SK-N-MC (cell line): ENCODE measurements around the gene LGR6.
"Not testable (repeated sequence)": the region's sequence is repeated elsewhere in the genome, so short reads cannot be mapped to it uniquely, and the experiment has no call there.

Source experiments
- DNase-seq: peaks from one replicate; pipeline ENCODE4 v3.0.0-alpha.2; 2011; ENCODE audit warnings: low read depth, low spot score
- H3K27ac ChIP-seq: fragments of 200-600 bp; sonication (generic); 2 replicates; pipeline ENCODE4 v1.5.1; 2016; ENCODE audit warnings: mixed run types
- H3K36me3 ChIP-seq: fragments of 200-600 bp; sonication (generic); 2 replicates; pipeline ENCODE4 v1.6.1; 2017; ENCODE audit warnings: antibody characterized with exemption, low read length, mixed read lengths; ENCODE audit not compliant: insufficient read depth
- H3K4me3 ChIP-seq: fragments of 200-600 bp; sonication (generic); 2 replicates; pipeline ENCODE4 v1.5.1; 2016
- H3K9ac ChIP-seq: fragments of 200-600 bp; sonication (generic); 2 replicates; pipeline ENCODE4 v1.8.0; 2017; ENCODE audit warnings: mixed run types, mixed read lengths; ENCODE audit not compliant: insufficient read length
- H3K9me3 ChIP-seq: fragments of 200-600 bp; sonication (generic); 2 replicates; pipeline ENCODE4 v1.6.1; 2017; ENCODE audit warnings: low read depth, mild to moderate bottlenecking, antibody characterized with exemption, low read length, moderate library complexity, mixed read lengths
- EZH2 ChIP-seq: fragments of 200-600 bp; sonication (generic); IDR thresholded peaks from one replicate; pipeline ENCODE4 v1.6.1; 2017; ENCODE audit warnings: antibody characterized with exemption
- FOXP2 ChIP-seq: optimal IDR thresholded peaks from 2 replicates; pipeline ENCODE3; 2011; ENCODE audit warnings: mild to moderate bottlenecking, moderate library complexity; ENCODE audit not compliant: insufficient read depth; ENCODE audit errors: extremely low read length, control extremely low read depth
- POLR2AphosphoS5 ChIP-seq: IDR thresholded peaks from 2 replicates; pipeline ENCODE4 v1.6.1; 2012; ENCODE audit warnings: mild to moderate bottlenecking, low read depth, low read length, borderline replicate concordance

LGR6 gene

DNA sequence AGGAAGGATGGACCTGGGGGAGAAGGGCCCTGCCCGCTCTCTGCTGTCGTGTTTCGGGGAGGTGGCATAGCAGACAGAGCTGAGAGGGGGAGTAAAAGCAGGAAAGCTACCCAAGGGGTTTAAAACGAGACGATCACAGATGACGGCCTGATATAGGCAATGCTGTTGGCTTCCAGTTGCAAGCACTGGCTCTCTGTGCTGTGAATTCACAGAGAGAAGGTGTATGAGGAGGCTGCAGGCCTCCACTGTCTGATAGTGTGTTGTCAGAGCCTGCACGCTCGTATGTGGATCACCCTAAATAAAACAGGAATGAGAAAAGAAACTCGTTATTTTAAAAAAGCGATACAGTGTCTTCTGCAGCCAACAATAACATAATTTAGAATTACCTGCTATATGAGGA lies 57.4 kb downstream of the LGR6 start:
- no peak for DNase-seq
- H3K9ac ChIP-seq, result no peak overlapping the region

GRCh38 chr1:202251424-202252256 lies 58.0 kb downstream of the LGR6 start:
- H3K9ac ChIP-seq, result no peak overlapping the region
- no peak for DNase-seq
- no peak for TF ChIP-seq EZH2
- no peak for TF ChIP-seq FOXP2
- no peak for TF ChIP-seq POLR2AphosphoS5
- no peak overlapping the region for H3K27ac ChIP-seq
- no peaks in the 10 kb centered on the region for H3K36me3 ChIP-seq
- no peaks in the 10 kb centered on the region for H3K9me3 ChIP-seq
- no peak overlapping the region for H3K4me3 ChIP-seq

More for the DNA sequence above, 57.4 kb downstream of the LGR6 start:
- no peak overlapping the region for H3K4me3 ChIP-seq
- H3K36me3 ChIP-seq, result no peaks in the 10 kb centered on the region
- no peak for TF ChIP-seq POLR2AphosphoS5
- no peak for TF ChIP-seq EZH2
- TF ChIP-seq FOXP2, result no peak
- H3K9me3 ChIP-seq, result no peaks in the 10 kb centered on the region
- no peak overlapping the region for H3K27ac ChIP-seq

DNA sequence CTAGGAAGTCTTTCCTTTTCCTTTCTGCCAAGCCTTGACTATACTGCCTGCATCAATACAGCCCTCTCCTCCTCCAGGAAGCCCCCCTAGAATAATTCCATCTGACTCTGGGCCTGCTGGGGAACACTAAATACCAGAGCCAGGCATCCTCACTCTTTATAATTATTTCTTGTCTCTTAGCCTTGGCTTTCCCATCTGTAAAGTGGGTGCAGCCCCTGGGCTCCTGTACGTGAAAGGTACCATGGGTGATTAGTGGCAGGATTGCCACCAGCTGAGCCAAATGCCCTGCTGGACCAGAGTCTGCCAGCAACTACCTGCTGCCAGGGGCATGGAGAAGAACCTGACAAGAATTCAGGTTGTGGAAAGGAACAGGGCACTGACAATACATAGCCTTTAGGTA lies 58.7 kb downstream of the LGR6 start:
- Histone ChIP-seq H3K36me3 (no peaks in the 10 kb centered on the region), H3K27ac (no peak overlapping the region), H3K9me3 (no peaks in the 10 kb centered on the region), H3K9ac (no peak overlapping the region), H3K4me3 (no peak overlapping the region)
- DNase-seq, result no peak
- TF ChIP-seq EZH2 (no peak), FOXP2 (no peak), POLR2AphosphoS5 (no peak)

DNA sequence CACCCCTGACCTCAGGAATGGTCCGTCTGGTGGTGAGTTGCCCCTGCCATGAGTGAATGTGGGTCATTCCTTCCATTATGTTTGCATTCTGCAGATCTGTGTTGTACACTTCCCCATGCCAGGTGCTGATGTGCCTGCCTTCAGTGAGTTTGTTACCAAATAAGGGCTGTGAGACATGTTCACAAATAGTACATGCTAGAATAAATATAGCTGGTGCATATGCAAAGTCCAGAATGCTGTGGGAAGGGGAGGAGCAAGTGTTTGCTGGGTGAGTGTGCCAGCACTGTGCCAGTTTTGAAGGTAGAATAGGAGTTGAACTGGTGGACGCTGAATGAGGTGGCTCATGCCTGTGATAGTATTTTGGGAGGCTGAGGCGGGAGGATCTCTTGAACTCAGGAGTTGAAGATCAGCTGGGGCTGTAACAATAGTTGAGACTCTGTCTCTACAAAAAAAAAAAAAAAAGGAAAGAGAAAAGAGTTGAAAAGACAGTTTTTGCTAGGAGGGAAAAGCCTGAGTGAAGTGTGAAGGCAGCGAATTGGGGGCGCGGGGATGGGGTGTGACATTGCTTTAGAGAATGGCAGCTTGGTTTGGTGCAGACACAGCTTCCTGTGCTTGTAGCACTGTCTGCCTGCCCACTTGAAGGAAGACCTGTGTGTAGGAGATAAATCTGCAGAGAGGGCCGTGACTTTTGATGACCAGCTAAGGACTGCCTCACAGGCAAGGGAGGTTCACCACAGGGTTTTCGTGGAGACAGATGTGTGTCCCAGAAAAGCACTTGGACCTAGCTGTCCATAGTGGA lies 61.1 kb downstream of the LGR6 start:
- Histone ChIP-seq H3K9ac (no peak overlapping the region), H3K36me3 (no peaks in the 10 kb centered on the region), H3K4me3 (no peak overlapping the region), H3K27ac (no peak overlapping the region), H3K9me3 (no peaks in the 10 kb centered on the region)
- DNase-seq, result no peak
- no peak for TF ChIP-seq POLR2AphosphoS5

- no peak for DNase-seq
- H3K27ac ChIP-seq, result no peak overlapping the region
- H3K9ac ChIP-seq, result no peak overlapping the region
Measured at GRCh38 chr1:202255343-202255742, 61.7 kb downstream of the LGR6 start.

GRCh38 chr1:202259705-202260104 lies 66.1 kb downstream of the LGR6 start:
- TF ChIP-seq FOXP2 (no peak), POLR2AphosphoS5 (no peak), EZH2 (no peak)
- no peaks in the 10 kb centered on the region for H3K9me3 ChIP-seq
- H3K36me3 ChIP-seq, result no peaks in the 10 kb centered on the region
- H3K9ac ChIP-seq, result no peak overlapping the region
- no peak for DNase-seq
- H3K27ac ChIP-seq, result no peak overlapping the region
- no peak overlapping the region for H3K4me3 ChIP-seq

More at GRCh38 chr1:202255343-202255742, 61.7 kb downstream of the LGR6 start:
- H3K36me3 ChIP-seq, result no peaks in the 10 kb centered on the region
- no peak overlapping the region for H3K4me3 ChIP-seq
- TF ChIP-seq POLR2AphosphoS5, result no peak
- no peak for TF ChIP-seq EZH2
- no peak for TF ChIP-seq FOXP2
- no peaks in the 10 kb centered on the region for H3K9me3 ChIP-seq

GRCh38 chr1:202261209-202261958 lies 67.8 kb downstream of the LGR6 start:
- not testable (repeated sequence) for DNase-seq, H3K36me3 ChIP-seq, H3K9ac ChIP-seq, H3K27ac ChIP-seq, H3K9me3 ChIP-seq, H3K4me3 ChIP-seq

GRCh38 chr1:202263628-202264027 lies 70.0 kb downstream of the LGR6 start:
- Histone ChIP-seq H3K36me3 (no peaks in the 10 kb centered on the region), H3K27ac (no peak overlapping the region), H3K9me3 (no peaks in the 10 kb centered on the region), H3K9ac (no peak overlapping the region), H3K4me3 (no peak overlapping the region)
- TF ChIP-seq EZH2 (no peak), POLR2AphosphoS5 (no peak), FOXP2 (no peak)
- DNase-seq, result no peak
